SKM-1 treated with dmso at 0.1 percent for 144 hours (cell line): Measurements from ENCODE around the gene PLEKHM3.
A peak's percentile ranks its signal among the peaks of the same experiment; 100 is the strongest.
"Not testable (repeated sequence)": the region's sequence is repeated elsewhere in the genome, so short reads cannot be mapped to it uniquely, and the experiment has no call there.

ENCODE experiments used
- DNase-seq: peaks from one replicate; lab custom pipeline; 2025; ENCODE audit not compliant: unreplicated experiment; lab: John Stamatoyannopoulos, UW

PLEKHM3 gene

DNA sequence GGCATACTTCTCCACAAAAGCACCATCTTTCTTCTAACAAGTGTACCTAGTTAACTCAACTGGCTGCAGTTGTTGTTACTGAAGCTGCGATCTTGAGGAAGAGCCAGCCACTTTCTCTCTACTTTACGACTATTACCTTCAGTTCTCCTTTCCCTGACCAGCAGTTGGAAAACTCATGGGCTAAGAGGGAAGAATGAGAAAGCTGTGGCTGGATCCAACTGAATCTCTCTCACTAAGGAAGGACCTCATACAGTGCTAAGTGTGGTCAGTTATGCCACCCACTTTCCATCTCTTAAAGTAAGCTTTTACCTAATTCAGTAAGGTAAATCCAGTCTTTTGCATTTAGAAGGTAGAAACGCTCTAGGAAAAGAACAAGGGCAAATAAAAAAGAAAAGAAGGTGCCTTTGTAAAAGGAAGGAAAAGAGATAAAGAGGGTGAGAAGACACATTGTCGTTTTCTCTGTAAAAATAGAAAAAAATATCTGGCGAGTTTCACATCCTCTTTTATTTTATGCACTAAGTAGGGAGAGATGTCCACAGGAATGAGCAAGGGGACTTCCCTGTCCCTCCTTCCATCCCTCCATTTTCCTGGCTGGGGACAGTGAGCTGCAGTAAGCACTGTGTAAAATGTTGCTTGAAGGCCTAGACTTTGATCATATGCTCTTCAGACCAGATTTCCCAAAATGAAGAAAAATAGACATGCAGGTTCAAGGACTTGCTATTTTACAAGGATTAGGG is 73.4 kb downstream of the PLEKHM3 start:
- DNase-seq = peak; percentile 32

DNA sequence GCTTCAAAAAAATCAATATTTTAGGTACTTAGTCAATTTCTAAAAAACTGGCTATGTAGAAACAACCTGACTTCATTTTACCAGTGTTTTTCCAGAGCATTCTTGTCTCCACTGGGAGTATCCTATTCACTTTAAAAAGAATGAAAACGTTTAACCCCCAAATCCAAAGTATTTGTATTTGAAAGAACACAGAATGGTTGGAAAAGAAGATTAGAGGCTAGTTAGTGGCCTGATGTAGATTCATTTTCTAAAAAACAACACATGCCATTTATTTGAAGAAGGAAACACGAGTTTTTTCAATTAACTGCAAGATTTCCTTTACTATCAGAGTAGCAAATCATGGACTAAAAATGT is 74.6 kb downstream of the PLEKHM3 start:
- DNase-seq = no peak

DNA sequence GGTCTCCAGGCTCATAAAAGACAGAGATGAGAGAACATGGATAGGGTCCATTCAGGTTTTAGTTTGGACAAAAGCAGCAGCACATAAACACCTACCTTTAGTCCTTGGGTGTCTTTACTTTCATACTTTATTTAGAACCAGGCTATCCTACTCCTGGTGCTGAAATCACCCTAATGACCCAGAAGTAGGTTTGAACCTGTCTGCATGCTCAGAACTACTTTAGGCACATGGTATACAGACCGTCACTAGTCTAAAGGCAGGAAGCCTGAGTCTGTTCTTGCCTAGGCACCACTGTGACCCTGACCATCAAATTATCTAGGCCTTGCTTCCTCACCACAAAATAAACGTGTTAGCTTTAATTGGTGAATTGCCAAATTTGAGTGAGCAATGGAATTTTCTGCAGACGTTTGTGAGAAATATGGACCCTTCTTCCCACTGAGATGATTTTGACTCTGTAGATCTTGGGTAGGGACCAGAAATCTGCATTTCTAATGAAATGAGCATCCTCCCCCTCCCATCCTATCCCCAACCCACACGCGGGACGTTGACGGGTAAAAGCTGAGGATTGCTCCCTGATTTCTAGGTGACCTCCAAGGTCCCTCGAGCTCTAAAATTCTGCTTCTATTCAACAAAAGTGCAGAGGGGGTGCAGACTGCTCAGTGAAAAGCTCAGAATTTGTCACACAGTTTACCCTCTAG is 75.1 kb downstream of the PLEKHM3 start:
- DNase-seq = no peak

DNA sequence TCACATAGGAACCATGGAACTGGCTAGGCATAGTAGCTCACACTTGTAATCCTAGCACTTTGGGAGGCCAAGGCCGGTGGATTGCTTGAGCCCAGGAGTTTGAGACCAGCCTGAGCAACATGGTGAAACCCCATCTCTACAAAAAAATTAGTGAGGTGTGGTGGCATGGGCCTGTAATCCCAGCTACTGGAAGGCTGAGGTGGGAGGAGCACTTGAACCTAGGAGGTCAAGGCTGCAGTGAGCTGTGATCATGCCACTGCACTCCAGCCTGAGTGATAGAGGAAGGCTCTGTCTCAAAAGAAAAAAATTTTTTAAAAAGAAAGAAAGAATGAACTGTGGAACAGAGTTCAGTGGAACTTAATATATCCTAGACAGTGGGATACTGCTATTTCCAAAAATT is 76.1 kb downstream of the PLEKHM3 start:
- not testable (repeated sequence) for DNase-seq

DNA sequence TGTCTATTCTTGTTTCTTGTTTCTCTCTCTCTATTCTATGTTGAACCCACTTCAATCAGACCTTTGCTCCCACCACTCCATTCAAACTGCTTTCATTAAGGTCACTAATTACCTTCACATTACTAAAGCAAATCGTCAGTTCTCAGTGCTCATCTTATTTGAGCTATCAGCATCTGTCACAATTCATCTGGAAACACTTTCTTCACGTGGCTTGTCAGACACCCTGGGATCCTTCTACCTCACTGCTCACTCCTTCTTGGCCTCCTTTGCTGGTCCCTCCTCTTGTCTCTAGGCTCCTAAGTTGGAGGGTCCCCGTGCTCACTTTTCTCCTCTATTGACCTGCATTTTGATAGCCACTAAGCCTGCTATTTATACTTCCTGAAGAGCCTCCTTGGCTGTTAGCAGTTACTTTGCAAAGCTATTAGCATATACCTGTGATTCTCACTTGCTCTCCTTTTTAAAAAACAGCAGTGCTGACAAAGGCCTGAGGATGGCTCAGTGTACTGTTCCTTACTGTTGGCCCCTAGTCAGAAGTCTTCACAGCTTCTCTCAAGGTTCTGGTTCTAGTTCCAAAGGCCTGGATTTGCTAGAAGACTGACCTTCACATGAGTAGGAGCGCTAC is 80.2 kb downstream of the PLEKHM3 start:
- no peak for DNase-seq

DNA sequence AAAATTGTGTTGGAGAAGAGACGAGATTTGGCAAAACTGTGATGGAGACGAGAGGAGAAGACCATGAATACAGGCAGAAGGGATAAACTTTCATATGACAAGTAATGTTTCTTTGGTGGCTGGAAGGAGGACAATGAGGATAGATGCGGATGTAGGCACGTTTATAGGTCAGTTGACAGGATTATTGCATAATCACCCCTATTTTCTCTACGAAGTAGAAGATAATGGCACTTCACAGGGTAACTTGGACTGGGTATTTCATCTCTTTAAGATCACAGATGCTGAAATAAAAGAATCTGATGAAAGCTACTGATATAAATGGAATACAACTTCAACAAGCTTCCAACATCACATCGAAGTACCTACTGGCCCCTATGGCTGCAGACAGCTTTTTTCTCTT is 81.0 kb downstream of the PLEKHM3 start:
- no peak for DNase-seq

DNA sequence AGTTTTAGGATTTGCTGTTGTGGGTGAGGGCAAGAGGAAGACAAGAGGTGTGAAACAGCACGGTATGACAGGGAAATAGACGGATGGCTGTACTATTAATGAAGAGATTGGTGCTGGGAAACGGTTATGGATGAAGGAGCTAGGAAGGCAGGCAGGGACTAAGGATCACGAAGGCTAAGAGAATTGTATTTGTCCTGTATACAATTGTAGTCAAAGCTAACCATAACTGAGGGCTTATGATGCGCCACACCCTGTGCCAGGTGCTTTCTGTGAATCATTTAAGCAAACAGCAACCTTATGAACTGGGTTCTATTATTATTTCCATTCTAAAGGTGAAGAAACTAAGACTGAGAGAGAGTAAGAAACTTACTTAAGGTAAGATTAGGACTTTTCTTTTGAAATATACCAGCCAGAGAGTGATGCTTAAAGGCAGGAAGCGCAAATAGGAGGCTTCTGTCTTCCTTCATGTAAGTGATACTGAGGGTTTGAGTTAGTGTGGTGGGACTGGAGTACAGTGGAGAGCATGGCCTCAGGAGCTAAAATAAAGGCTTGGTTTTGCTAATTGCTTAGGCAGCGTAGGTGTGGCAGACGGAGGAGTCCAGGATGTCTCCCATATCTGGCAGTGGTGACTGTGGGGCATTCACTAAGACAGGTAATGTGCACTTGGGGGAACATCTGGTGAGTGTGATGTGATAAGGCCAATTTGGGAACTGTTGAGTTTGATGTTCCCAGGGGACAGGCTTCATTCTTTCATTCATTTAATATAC is 85.8 kb downstream of the PLEKHM3 start:
- no peak for DNase-seq

DNA sequence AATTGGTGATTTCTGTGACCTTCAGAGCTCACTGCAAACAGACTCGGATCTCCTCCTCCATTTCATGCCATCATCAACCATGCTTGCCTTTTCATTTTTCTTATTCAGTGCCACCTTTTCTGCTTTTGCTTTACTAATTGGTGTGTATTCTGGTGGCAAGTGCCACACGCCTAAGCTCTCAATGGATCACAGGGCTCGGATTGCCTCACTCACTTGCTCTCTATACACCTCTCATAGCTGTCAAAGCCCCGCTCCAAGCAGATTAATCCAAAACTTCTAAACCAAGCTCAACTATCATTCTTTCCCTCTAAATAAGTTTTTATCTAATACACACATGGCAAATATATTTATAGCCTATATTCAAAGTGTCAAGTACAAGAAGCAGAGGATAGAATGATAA is 86.4 kb downstream of the PLEKHM3 start:
- DNase-seq = no peak

DNA sequence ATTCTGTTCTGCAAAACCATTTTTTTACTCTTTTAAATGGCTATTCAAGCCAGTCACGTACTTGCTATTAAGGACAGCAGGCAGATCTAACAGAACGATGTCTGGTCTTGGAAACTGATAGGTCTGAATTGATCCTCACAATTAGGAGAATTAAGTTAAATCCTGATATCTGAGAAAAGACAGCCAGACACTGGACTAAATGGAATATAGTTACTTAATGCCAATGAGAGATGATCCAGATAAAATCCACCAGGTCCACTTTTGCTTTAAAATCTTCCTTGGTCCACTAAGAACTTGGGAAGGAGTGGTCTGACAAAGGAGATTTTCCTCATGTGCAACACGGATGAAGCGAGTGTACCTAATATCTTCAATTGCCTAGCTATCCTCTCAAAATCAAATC is 86.9 kb downstream of the PLEKHM3 start:
- no peak for DNase-seq

DNA sequence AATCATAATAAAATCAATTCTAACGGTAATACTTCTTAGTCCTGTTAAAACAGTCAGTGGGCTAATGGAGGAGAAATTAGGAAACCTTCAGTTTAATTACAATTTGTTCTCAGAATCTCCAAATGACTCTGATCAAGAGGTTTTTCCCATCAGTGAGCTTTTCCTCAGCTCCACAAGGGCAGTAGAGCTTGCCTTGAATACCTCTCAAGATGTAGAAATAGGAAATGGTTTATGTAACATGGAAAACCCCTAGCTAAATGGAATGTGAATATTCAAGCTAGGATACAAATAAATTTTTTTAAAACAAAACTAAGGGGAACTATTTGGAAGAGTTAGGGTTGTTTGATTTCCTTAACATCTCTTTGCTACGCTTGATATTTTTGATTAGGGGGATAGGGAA is 87.5 kb downstream of the PLEKHM3 start:
- no peak for DNase-seq

DNA sequence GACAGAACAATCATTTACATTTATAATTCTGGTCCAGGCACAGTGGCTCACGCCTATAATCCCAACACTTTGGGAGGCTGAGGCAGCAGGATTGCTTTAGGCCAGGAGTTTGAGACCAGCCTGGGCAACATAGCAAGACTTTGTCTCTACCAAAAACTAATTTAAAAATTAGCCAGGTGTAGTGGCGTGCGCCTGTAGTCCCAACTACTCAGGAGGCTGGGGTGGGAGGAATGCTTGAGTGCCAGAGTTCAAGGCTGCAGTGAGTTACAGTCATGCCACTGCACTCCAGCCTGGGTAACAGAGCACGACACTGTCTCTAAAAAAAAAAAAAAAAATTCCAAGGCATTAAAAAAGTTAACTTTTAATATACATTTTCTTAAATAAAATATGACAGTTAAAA is 88.1 kb downstream of the PLEKHM3 start:
- no peak for DNase-seq

DNA sequence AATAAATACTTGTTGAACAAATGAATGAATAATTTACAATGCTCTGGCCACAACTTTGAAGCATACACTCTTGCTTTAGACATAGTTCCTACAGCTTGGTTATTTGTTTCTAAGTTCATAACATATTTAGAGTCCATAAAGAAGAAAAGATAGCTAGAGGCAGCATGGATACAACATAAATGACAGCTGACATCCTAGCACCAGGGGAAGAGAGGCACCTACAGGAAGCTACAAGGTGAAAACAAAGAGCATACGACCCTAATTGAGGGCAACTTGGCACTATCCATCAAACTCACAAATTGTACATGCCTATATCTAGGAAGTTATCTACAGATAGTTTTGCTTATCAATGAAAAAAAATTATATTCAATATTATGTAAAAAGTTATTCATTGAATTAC is 88.9 kb downstream of the PLEKHM3 start:
- DNase-seq = no peak

DNA sequence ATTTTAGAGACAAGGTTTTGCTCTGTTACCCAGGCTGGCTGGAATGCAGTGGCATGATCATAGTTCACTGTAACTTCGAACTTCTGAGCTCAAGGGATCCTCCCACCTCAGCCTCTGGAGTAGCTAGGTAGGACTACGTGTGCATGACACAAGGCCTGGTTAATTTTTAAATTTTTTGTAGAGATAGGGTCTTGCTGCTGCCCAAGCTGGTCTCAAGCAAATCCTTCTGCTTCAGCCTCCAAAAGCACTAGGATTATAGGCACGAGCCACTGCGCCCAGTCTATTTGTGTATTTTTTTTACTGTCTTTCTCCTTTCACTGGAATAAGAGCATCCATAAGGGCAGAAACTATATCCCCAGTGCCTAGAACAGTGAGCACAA is 89.3 kb downstream of the PLEKHM3 start:
- no peak for DNase-seq

DNA sequence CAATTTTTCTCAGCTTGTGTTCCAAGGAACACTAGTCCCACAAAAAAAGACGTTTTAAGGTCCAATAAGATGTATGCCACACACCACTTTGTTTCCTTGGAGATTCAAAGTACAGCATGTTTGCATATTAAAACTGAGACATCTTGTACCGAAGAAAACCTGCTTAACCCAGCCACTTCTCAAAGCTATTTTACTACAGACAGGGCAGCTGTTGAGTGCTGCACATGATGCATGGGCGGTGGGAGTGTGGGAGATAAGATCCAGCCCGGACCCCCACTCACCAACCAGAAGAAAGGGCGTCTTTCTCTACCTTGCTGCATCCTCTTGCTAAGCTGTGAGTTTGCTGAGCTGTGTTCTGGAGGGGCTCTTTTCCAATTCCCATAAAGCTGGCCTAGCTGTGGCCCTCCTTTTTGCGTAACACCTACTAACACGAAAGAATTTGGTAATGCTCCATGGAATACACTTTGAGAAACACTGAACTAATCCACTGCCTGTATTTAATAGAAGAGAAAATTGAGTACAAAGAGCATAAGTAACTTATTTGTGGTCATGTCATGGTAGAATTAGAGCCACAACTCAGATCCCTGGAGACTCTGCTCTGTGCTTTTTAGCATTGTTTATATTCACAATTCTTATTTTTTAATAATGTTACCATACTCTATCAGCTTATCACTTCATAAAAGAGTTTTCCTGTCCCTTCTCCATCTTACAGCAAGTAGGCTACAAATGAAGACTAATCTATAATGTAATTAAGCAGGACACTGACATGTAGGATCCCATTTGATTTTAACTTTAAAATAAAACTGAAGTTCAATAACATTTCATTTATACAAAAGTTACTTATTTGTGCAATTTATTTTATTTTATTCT is 90.0 kb downstream of the PLEKHM3 start:
- no peak for DNase-seq

DNA sequence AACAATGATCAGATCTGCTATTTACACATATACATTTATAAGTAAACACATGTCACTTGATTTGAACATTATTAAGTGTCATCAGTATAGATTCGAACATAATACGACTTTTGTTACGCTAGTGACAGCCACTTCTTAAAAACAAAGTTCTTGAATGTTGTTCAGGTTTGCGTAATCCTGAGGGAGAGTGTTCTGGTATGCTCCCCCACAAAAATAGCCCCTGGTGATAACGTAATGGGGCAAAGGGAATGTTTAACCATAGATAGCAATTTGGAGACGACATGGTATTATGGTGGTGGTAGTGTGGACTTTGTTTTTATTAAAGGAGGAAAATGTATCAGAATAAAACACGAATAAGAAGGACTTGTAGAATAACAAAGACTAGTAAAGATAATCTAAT is 90.6 kb downstream of the PLEKHM3 start:
- DNase-seq = no peak

DNA sequence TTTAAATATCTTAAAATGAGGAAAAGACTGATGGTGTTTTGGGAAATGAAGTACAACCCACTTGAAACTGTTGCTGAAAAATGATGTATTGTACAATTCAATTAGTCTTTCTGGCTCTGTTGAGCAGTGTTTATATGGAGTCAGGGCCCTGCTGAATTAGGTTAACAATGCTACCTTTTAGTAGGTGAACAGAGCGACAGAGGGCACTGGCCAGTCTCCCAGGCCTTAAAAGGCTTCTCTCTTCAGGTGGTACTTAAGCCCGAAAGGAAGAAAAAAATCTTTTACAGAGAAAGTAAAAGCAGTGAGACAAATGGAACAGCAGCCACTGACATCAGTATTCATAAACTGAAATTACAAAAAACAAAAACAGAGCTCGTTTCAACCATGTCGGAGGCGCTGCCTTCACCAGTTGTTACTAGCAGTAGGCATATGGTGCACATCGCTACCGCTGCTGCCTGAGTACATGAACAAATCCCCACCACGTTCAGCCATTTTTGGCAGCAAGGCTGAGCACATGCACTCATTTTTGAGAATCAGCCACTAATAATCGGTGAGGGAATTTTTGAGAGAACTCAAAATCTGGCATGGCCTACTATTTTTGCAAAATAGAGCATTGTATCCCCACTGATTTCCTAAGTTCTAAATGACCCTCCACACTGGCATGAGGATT is 91.8 kb downstream of the PLEKHM3 start:
- no peak for DNase-seq

DNA sequence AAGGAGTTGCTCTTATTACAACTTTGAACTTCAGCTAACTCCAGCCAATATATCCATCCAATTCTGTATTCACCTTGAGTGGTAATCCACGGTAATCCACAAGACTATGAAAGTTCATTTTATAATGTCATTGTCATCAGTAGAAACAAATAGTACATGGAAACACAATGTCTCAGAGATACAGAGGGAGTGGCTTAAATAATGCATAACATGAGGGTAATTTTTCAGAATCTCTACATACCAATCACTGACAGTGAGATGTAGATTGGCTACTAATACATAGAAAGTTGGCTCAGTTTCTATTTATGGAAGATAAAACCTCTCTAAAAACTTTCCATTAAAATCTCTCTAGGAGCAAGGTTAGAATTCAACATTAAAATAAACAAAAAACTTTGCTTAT is 93.2 kb downstream of the PLEKHM3 start:
- no peak for DNase-seq

DNA sequence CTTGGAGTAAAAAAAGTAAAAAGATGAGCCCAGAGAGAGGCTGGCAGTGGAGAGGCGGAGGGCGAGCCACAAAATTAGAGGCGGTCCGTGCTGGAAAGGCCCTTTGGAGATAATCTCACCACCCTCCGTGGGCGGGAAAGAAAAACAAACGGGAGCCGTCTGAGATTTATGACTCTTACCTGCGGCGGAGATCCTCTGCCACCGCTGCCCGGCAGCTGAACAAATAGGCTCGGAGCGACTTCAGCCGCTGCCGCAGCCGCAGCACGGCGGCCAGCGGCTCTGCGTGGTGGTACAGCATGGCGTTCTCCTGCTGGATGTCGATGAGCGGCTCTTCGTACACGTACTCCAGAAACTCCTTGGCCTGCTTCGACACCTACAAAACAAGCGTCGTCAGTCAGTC is 94.6 kb downstream of the PLEKHM3 start:
- no peak for DNase-seq

DNA sequence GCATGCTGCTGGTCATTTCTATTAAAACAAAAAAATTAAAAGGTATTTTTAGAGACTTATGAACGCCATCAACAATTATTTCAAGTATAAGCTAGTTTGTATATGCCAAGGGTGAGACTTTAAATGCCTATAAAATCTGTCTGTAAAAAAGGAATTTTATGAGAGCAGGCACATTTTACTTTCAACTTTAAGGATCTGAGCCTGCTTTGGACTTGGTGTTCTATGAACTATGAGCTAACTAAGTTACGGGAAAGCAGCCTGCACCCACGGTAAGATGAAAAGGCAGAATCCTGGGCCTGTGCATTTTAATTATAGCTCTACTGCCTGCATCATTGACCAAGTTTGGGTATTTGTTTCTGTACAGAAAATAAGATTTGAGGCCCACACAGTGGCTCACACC is 95.4 kb downstream of the PLEKHM3 start:
- no peak for DNase-seq

DNA sequence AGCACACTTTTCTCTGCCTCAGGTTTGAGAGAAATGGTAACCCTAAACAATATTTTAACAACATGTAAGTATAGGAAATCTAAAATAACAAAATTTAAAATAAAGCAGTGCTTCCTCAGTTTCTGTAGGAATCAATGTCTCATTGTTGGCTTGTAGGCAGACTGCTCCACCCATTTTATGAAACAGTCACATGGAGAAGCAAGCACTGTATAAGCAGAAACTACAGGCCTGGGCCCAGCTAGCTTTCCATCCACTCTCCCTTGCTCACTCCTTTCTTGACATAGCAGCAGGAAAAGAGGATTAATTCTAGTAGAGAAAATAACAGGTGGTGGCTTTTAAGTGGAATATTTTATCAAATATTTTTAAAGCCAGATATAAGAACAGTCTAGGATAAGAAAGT is 97.2 kb downstream of the PLEKHM3 start:
- DNase-seq = no peak

DNA sequence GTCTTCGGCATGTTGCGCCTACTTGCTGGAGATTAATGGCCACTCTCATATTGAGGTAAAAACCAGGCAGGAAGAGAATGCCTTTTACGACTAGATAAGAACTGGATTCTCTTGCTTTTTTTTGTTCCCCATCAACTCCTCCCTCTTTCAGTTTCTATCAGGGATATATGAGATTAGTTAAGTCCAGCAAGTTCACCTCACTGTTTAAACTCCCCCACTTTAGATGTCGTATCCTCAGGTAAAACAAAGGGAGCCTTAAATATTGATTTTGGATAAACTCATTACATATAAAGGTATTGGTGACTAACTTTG is 98.4 kb downstream of the PLEKHM3 start:
- DNase-seq = no peak
